Non-pigmented ciliary epithelial cell (primary cell): ENCODE measurements around the gene TGM1.

Experiments used
- DNase-seq: peaks from one replicate; pipeline ENCODE4 v3.0.0-alpha.2; 2010; ENCODE audit warnings: low read depth

Gene TGM1

GRCh38 chr14:24271134-24271833 lies 8.3 kb upstream of the TGM1 start, which contains the start of gene RABGGTA:
RABGGTA (minus strand) TSS chr14:24271597; CDS start chr14:24271115, 482 bp downstream.
- DNase-seq = peak; percentile 45

DNA sequence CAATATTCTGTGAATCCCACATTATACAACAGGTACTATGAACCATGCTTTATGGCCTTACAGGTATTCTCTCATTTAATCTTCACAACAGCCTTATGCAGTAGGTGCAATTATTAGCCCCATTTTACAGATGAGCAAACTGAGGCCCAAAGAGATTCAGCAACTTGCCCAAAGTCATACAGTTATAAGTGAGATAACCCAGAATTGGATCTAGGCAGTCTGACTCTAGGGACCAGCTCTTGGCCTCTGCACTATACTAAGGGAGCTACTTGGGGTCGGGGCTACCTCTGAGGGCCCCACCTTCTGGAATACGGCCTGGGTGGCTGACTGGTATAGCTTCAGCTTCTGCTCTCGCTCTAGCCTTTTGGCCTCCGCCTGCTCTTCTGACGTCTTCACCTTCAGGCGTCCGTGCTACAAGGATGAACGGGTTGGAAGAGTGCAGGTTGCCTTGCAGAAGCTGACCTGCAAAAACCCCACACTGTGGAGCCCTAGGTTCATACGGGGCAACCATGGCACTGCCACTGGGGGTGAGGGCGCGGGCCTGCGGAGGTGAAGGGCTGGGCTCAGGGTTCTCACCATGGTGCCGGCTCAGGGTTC lies 7.7 kb upstream of the TGM1 start:
- no peak for DNase-seq

DNA sequence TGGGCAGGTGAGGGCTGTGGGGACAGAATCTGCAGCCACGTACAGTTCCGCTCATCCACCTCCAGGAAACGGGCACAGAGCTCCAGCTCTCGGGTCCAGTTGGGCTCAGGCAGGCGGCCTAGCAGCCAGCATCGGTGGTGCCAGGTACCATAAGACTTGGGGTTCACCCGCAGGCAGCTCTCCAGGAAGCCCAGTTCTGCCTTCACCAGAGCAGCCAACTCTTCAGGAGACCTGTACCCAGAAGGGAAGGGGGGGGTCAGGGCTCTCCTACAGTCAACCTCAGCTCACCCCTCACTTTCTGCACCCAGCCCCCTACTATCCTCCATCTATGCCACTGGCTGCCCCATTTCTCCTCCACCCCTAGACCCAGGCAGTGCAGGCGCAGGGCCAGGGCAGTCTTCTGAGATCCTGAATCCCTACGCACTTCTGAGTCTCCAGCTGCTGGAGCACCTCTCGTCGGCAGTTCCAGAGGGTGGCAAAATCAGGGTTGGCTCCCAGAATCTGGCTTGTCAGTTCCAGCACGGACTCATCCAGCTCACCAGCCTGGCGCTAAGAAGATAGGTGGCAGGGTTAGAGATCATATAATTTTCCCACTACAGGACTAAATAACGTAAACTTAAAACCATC lies 7.0 kb upstream of the TGM1 start:
- no peak for DNase-seq

DNA sequence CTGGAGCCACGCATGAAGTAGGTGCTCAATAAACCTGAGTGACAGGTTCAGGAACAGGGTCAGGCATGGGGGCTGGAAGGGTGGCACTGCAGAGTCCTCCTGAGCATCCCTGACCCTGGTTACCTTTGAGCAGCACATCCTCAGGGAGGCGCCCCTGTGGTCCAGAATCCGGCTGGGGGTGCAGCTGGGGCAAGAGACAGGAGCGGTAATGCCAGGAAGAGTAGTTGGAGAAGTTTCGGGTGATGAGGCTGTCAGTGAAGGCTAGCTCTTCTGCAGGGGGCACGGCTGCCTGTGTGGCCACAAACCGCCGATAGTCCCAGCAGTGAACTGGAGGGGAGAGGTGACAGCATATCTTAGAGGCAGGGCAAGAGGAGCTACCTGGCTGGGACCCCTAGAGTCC lies 6.4 kb upstream of the TGM1 start:
- no peak for DNase-seq

- DNase-seq = no peak
Measured at GRCh38 chr14:24268225-24268624, 5.2 kb upstream of the TGM1 start.

GRCh38 chr14:24267516-24267915 lies 4.5 kb upstream of the TGM1 start:
- DNase-seq = no peak

DNA sequence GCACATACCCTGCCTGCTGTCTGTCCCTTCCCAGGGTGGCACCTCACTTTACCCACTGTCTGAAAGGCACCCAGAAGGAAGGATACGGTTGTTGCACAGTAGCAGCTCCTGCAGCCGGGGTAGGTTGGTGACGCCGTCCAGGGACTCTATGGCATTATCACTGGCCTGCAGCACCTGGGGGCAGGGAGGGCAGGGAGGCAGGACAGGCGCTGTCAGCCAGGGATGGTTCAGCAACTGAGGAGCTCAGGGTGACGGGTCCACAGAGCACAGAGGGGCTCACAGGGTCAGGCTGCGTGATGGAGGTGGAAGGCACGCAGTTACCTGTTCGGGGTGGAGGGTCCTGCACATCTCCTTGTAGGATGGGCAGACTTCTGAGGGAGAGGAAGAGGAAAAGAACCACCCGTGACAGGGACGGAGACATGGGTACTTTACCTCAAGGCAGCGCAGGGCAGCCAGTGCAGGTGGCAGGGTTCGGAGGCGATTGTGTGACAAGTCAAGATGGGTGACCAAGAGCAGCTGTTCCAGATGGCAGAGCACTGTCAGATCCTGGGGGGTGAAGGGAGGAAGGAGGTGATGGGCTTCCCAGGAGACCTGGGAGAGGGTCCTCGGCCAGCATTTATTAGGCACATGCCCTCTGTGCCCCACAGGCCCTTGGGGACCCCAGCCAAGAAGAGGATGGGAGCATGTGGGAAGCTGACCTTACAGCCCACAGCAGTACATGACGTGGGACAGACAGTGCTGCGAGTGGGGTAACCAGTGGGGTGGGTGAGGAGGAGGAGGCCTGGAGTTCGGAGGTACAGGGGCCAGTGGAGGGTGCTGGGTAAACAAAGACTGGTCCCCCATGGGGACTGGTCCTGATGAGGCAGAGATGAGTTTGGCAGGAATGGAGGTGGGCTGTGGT lies 3.6 kb upstream of the TGM1 start:
- DNase-seq = no peak

- DNase-seq = no peak
Measured at GRCh38 chr14:24264298-24264697, 1.3 kb upstream of the TGM1 start.

DNA sequence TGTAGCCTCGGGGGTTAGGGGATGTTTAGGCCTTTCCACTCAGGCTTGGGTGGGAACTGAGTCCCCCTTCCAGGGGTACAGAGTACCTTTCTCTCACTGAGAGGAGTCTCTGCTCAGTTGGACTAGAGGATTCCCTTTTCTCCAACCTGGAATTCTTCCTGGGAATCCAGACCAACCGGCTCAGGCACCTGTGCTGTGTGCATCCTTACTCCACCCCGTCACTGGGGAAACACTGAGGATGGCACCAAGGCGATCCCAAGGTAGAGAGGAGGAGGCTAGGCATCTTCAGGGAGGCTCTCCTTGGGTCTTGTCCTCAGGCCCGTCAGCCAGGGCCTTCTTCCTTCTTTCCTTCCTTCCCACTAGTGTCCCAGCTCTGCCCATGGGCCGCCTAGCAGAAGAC lies 871 bp upstream of the TGM1 start:
- DNase-seq = no peak

GRCh38 chr14:24261969-24262327 lies 1.0 kb downstream of the TGM1 start:
- DNase-seq = no peak

DNA sequence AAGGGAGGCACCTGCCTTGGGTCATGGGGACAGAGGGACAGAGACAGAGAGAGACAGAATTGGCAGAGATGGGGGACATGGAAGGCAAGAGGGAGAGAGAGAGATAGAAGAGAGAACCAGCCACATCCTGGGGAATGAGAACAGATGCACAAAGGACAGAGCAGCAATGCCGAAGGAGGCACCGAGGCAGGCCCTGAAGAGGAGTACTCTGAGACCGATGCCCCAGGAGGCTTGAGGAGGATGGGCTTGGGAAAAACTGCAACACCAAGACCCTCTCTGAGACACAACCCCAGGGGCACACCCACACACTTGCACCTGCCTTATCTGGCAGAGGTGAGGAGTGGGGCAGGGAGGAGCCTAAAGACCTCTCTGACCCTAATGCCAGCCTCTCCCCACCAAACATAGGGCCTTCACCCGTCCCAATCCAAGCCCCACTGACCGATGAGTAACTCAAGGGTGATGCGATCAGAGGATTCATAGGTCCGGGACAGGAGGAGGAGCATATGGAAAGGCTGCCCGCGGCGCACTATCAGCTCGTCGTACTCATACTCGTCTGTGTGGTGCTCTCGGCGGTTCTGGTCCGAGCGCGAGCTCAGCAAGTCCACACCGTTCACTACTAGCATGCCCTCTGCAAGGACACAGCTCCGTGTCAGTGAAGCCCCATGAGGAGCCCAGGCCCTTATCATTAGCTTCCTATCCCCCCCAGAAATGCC lies 1.6 kb downstream of the TGM1 start:
- no peak for DNase-seq

- no peak for DNase-seq
Measured at GRCh38 chr14:24260780-24261157, 2.2 kb downstream of the TGM1 start.

- DNase-seq = no peak
Measured at GRCh38 chr14:24260026-24260779, 2.8 kb downstream of the TGM1 start.

DNA sequence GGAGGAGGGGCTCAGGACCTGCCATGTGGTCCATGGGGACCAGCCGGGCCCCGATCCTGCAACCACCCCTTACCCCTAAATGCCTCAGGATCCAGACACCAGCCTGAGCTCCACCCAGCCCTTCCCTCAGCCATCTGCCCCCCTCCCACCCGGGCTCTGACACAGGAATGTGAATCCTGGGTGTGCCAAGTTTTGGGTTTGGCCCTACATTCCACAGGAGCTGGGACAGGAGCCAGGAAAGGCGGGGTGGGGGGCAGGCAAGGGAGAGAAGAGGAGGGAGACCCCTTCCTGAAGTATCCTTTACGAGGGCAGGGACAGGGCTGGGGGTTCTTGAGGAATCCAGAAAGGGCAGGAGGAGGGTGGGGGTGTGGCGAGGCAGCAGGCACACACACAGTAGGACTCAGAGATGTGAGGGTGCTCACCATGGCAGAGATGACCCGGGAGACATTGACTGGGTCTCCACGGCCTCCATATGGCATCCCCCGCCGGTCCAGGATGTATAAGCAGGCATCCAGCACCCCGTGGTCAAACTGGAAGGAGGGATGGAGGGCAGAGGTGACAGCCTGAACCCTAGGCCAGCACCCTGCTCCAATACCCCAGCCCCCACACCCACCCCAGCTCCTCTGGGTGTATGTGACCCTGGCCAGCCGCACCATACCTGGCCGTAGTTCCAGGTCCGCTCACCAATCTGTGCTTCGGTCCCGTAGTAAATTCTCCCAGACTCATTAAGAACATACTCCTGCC lies 3.5 kb downstream of the TGM1 start:
- DNase-seq = no peak

- DNase-seq = no peak
Measured at GRCh38 chr14:24258548-24259265, 4.3 kb downstream of the TGM1 start.

GRCh38 chr14:24258119-24258518 lies 4.9 kb downstream of the TGM1 start:
- no peak for DNase-seq

DNA sequence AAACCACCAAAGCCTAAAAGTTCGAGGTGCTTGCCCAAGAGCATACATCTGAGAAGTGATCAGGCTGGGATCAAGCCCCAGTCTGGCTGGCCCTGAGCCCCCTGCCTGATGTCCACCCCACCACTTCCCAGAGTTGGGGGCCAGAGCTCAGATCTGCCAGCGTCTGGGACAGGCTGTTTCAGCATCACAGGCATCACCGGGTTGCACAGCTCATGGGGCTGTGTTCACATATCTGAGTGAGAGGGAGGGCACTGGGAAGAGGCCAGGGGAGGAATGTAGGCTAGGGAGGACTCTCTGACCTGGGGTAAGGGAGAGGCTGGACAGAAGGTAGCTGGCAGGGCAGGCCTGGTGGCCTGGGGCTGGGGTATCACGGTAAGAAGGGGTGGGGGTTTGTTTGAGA lies 6.0 kb downstream of the TGM1 start:
- no peak for DNase-seq

GRCh38 chr14:24255931-24256711 lies 6.9 kb downstream of the TGM1 start:
- no peak for DNase-seq

DNA sequence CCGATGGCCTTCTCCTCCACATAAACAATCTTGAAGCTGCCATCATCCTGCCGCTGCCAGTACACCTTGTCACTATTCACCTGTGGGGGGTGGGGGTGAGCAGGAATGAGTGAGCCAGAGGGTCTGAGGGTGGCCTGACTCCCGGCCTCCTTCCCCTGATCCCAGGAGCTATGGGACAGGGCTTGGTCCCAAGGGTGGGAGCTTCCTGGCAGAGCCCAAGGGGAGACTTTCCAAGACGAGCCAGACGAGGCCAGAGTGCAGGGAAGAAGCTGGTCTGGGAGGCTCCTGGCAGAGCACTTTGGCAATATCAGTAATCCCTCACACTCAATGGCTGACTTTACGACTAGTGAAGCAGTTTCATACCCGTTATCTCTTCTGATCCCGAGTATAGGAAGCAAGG lies 7.5 kb downstream of the TGM1 start:
- DNase-seq = no peak
